CD4-positive, alpha-beta T cell (primary cell): Measurements from ENCODE around the gene LOX. TPM values are rescaled to one million over a fixed set of nuclear protein-coding genes. Genes with fewer than 3 reads are reported as not detected.

Experiments
- ATAC-seq: fragments of 200-7000 bp; cut with Tn5 transposase; one replicate; pipeline ENCODE4 v1.10.0; 2022; ENCODE audit warnings: mild to moderate bottlenecking; ENCODE audit not compliant: poor library complexity
- CTCF ChIA-PET: fragments of 350-600 bp; sonication (Branson Sonifier 250); formaldehyde crosslinking; loops from one replicate; lab custom pipeline; 2021; ENCODE audit warnings: antibody characterized with exemption, inconsistent platforms; lab: Charles Lee
- POLR2A ChIA-PET: fragments of 350-600 bp; sonication (Branson Sonifier 250); formaldehyde crosslinking; loops from one replicate; lab custom pipeline; 2021; ENCODE audit warnings: antibody characterized with exemption, inconsistent platforms; lab: Charles Lee
- DNase-seq, 14 experiments: peaks; one replicate each; pipeline ENCODE4 v3.0.0-alpha.2; 2013 to 2020; ENCODE audit warnings: mixed read lengths in 2 of 14
- H3K27ac ChIP-seq, 2 donors: one replicate each; pipeline versions ENCODE4 v1.5.1 to v1.7.0; 2013; ENCODE audit warnings: low read length in 2 of 2, low read depth in 1 of 2, mild to moderate bottlenecking in 1 of 2
- H3K27me3 ChIP-seq, 2 experiments: 1 replicate in 1 of 2; 2 replicates in 1 of 2; pipeline versions ENCODE4 v1.6.1 to v1.7.0; 2013; ENCODE audit warnings: low read length in 2 of 2, control low read depth in 1 of 2, mild to moderate bottlenecking in 1 of 2, moderate library complexity in 1 of 2; ENCODE audit not compliant: insufficient read depth in 2 of 2, control insufficient read depth in 1 of 2
- H3K36me3 ChIP-seq: one replicate; pipeline ENCODE4 v1.6.1; 2013; ENCODE audit warnings: low read length, control low read depth; ENCODE audit not compliant: insufficient read depth
- H3K4me1 ChIP-seq: one replicate; pipeline ENCODE4 v1.6.1; 2013; ENCODE audit warnings: low read length, control low read depth; ENCODE audit not compliant: insufficient read depth
- H3K4me3 ChIP-seq: one replicate; pipeline ENCODE4 v1.5.1; 2013; ENCODE audit warnings: mild to moderate bottlenecking, low read length, moderate library complexity
- H3K9me3 ChIP-seq, 2 experiments: 1 replicate in 1 of 2; 2 replicates in 1 of 2; pipeline versions ENCODE4 v1.6.1 to v1.7.0; 2013; ENCODE audit warnings: low read length in 2 of 2, mild to moderate bottlenecking in 2 of 2, control low read depth in 1 of 2, moderate library complexity in 1 of 2; ENCODE audit not compliant: control insufficient read depth in 1 of 2, insufficient read depth in 1 of 2
- H3K27ac Mint-ChIP-seq: one replicate; pipeline ENCODE4 v1.8.0; 2020; ENCODE audit warnings: mixed read lengths
- H3K27me3 Mint-ChIP-seq: one replicate; pipeline ENCODE4 v1.8.0; 2021; ENCODE audit warnings: mixed read lengths
- H3K36me3 Mint-ChIP-seq: one replicate; pipeline ENCODE4 v1.8.0; 2021; ENCODE audit warnings: low read depth, mixed read lengths
- H3K4me1 Mint-ChIP-seq: one replicate; pipeline ENCODE4 v1.8.0; 2021; ENCODE audit warnings: low read depth, mixed read lengths
- H3K4me3 Mint-ChIP-seq: one replicate; pipeline ENCODE4 v1.8.0; 2020; ENCODE audit warnings: mild to moderate bottlenecking, mixed read lengths
- H3K9me3 Mint-ChIP-seq: one replicate; pipeline ENCODE4 v1.8.0; 2020; ENCODE audit warnings: mixed read lengths
- intact Hi-C, 2 experiments: fragments of 100-400 bp; cut with DNase I in 1 of 2; cut with micrococcal nuclease in 1 of 2; formaldehyde crosslinking; loops; one replicate each; pipeline versions ENCODE4 v1.15.1 to v1.9.0; 2023 to 2025; cut with DNase I, micrococcal nuclease
- total RNA-seq, 174 experiments: library from RNA in 2 of 174; stranded (reverse) in 2 of 174; gene quantifications; one replicate each; pipeline ENCODE4 v1.2.3 and lab custom pipeline; 2021 to 2026
- TF ChIP-seq, protein P1 (sequence below): fragments of 200-600 bp; IDR thresholded peaks from one replicate; pipeline ENCODE4 v1.8.0; 2022; ENCODE audit warnings: antibody characterized with exemption, mild to moderate bottlenecking

The LOX gene
- total RNA-seq, 2 experiments from 2014 or later = 0.06 to 0.11 TPM

DNA sequence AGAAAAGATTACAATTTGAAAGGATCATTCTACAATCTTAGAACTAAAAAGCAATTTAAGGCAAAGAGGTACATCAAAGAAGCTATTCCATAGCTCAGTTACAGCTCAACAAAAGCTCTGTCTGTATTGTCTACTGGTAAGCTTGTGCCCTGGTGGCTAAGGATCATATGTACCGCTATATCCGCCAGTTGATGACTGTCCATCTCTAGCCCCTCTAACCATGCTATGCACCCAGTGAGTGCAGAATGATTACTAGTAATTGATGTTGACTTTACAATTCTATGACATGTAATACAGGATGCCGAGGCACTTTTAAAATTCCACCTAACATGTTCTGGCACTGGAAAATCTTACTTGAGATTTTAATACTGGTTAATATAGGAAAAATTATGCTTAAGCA, 13.1 kb downstream of the LOX start:
- Histone ChIP-seq H3K27me3 (no peaks in the 10 kb centered on the region), H3K9me3 (no peaks in the 10 kb centered on the region), H3K27ac (no peak overlapping the region), H3K4me3 (no peak overlapping the region), H3K36me3 (no peaks in the 10 kb centered on the region), H3K4me1 (no peaks in the 10 kb centered on the region)
- Mint-ChIP-seq H3K4me1 (no peaks in the 10 kb centered on the region), H3K36me3 (no peaks in the 10 kb centered on the region), H3K27ac (no peak overlapping the region), H3K27me3 (no peaks in the 10 kb centered on the region), H3K4me3 (no peak overlapping the region), H3K9me3 (no peaks in the 10 kb centered on the region)
- TF ChIP-seq, protein P1, sequence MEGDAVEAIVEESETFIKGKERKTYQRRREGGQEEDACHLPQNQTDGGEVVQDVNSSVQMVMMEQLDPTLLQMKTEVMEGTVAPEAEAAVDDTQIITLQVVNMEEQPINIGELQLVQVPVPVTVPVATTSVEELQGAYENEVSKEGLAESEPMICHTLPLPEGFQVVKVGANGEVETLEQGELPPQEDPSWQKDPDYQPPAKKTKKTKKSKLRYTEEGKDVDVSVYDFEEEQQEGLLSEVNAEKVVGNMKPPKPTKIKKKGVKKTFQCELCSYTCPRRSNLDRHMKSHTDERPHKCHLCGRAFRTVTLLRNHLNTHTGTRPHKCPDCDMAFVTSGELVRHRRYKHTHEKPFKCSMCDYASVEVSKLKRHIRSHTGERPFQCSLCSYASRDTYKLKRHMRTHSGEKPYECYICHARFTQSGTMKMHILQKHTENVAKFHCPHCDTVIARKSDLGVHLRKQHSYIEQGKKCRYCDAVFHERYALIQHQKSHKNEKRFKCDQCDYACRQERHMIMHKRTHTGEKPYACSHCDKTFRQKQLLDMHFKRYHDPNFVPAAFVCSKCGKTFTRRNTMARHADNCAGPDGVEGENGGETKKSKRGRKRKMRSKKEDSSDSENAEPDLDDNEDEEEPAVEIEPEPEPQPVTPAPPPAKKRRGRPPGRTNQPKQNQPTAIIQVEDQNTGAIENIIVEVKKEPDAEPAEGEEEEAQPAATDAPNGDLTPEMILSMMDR = no peak
- CTCF ChIA-PET = no interaction called here
- ATAC-seq (no peak), DNase-seq (no peak)
- intact Hi-C loops = no loop called here
- POLR2A ChIA-PET = no interaction called here

DNA sequence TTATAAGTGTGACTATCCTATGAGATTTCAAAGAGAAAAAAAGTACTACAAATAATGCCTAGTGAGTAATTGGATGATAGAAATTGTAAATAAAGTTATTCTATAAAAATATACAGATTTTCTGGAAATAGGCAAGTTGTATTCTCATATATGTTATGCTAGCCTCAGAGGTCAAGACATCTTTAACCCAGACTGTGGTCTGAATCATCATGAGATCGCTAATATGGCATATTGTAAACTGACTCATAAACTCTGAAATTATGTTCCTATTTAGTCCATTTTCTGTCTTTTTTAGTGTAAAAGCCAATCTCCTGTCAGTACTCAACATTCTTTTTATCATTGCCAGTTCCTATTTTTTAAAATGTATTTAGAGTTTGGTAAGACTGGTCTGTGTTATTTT, 14.2 kb downstream of the LOX start:
- Mint-ChIP-seq H3K27me3 (no peaks in the 10 kb centered on the region), H3K36me3 (no peaks in the 10 kb centered on the region), H3K27ac (no peak overlapping the region), H3K4me1 (no peaks in the 10 kb centered on the region), H3K9me3 (no peaks in the 10 kb centered on the region), H3K4me3 (no peak overlapping the region)
- no peak for ATAC-seq
- no peak for DNase-seq
- ChIA-PET CTCF (no interaction called here), POLR2A (no interaction called here)
- Histone ChIP-seq H3K27me3 (no peaks in the 10 kb centered on the region), H3K9me3 (no peaks in the 10 kb centered on the region), H3K36me3 (no peaks in the 10 kb centered on the region), H3K4me1 (no peaks in the 10 kb centered on the region), H3K4me3 (no peak overlapping the region), H3K27ac (no peak overlapping the region)
- TF ChIP-seq, protein P1 = no peak
- intact Hi-C loops = no loop called here

DNA sequence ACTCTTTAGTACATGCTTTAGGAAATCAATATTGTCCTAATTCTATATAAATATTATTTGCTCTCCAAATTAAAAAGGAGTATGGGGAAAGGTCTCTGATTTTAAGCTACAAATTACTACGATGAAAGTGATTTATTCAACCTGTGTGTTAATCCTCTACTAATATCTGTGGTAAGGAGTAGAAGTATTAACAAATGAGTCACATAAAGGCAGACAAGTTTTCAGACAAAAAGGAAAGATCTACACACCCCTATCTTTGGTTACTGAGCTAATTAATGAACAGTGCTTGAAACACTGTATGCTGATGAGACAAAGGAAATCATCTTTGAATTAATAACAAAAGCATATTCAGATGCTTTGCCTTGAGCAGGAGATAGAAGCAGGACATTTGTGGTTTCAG, 15.9 kb downstream of the LOX start:
- no peaks in the 10 kb centered on the region for H3K9me3 Mint-ChIP-seq
- POLR2A ChIA-PET = no interaction called here

More for the DNA sequence above, 15.9 kb downstream of the LOX start:
- H3K27me3 Mint-ChIP-seq = no peaks in the 10 kb centered on the region
- H3K4me1 ChIP-seq = no peaks in the 10 kb centered on the region
- H3K36me3 Mint-ChIP-seq = no peaks in the 10 kb centered on the region
- intact Hi-C loops = no loop called here
- TF ChIP-seq, protein P1 = no peak
- no peak overlapping the region for H3K4me3 ChIP-seq
- H3K4me1 Mint-ChIP-seq = no peaks in the 10 kb centered on the region
- DNase-seq (no peak), ATAC-seq (no peak)
- no peak overlapping the region for H3K27ac ChIP-seq
- H3K27me3 ChIP-seq = no peaks in the 10 kb centered on the region
- H3K27ac Mint-ChIP-seq = no peak overlapping the region
- H3K4me3 Mint-ChIP-seq = no peak overlapping the region
- CTCF ChIA-PET = interaction anchor here (1.4 kb wide), 1 partner anchor 9 kb away, joined by 3 read pairs; no protein-coding TSS in a partner anchor
- H3K9me3 ChIP-seq = no peaks in the 10 kb centered on the region
- no peaks in the 10 kb centered on the region for H3K36me3 ChIP-seq
